ENCODE measurements around the gene PHETA1.
"Not testable (repeated sequence)": the region's sequence is repeated elsewhere in the genome, so short reads cannot be mapped to it uniquely, and the experiment has no call there.

The PHETA1 gene

DNA sequence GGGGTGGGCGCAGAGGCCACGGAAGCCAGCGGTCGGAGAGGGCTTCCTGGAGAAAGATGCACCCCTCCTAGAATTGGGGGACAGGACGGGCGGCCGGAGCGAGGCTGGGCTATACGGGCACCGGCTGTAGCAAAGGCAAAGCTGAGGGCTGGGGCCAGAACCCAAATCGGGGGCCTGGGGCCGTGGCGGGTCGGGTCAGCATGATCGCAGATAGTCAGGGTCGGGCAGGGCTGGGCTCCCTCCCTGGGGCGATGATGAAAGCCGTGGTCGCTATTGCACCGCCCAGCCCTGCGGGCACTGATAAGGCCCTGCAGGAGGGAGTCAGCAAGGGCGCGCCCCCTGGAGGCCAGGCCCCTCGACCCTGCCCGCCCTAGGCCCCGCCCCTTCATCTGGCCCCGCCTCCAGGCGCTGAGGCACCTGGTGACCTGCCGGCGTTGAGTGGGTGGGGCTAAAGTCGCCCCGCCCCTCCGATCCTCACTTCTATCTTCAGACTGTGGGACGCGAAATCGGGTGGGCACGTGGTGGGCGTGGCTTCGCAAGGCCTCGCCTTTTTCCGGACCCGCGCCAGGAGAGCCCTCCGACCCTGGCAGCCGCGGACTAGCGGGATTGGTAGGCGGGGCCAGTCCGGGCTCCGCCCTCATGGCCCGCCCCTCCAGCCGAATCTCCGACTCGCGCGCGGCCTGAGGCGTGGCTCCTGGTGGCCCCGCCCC is 36.4 kb upstream of the PHETA1 start:
- peak; percentile 94 for DNase-seq

DNA sequence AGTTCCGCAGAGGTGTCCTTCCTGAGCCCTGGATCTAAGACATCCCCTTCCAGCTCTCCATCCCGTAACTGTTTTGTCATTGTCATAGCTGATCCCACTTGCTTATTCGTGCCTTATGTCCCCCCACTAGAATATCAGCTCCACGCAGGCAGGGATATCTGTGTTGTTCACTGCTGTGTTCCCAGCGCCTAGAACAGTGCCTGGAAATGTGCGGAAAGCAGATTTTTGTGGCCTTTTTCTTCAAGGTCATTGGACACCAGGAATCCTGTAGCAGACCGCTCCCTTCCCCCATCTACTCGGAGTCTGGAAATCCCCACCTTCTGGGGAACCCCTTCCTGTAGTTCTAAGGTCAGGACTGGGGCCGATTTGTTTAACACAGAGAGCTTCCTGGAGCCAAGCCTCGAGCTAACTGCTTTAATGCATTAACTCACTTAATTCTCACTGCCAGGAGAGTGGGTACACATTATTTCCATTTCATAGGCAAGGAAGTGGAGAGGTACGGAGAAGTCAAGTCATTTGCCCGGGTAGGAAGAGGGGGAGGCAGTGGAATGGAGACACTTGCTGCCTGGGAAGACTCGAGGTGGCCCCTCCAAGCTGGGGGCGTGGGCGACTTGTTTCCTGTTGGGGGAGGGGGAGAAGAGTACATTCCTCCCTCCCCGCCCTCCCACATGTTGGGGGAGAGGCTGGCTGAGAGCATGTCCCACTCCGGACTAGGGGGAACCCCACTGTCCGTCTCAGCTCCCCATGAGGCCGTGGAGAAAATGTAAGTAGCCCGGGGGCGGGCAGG is 35.7 kb upstream of the PHETA1 start:
- DNase-seq = peak; percentile 33

DNA sequence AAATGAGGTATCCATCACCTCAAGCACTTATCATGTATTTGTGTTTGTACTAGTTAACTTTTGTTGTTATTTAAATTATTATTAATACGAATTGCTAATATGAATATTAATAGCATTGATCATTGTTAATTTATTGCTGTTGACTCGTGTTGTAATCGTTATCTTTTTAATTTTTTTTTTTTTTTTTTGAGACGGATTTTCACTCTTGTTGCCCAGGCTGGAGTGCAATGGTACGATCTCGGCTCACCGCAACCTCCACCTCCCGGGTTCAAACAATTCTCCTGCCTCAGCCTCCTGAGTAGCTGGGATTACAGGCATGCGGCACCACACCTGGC is 33.6 kb upstream of the PHETA1 start:
- DNase-seq = not testable (repeated sequence)

DNA sequence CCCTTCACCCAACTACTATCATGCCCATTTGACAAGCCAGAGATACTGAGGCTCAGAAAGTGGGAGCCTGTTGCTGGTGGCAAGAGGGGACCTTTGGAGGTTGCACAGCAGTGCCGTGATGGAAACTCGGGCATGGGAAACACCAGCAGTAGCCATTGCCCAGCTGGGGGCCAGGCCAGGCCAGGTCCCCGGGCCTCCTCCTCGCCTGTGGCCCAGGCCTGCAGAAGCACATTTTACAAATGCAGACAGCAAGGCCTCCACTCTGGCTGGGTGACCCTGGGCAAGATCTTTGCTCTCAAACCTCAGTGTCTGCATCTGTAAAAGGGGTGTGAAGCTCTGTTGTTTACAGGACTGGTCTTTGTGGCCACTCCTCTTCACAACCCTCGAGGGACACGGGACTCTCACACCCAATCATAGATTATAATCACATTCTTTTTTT is 32.3 kb upstream of the PHETA1 start:
- no peak for DNase-seq

DNA sequence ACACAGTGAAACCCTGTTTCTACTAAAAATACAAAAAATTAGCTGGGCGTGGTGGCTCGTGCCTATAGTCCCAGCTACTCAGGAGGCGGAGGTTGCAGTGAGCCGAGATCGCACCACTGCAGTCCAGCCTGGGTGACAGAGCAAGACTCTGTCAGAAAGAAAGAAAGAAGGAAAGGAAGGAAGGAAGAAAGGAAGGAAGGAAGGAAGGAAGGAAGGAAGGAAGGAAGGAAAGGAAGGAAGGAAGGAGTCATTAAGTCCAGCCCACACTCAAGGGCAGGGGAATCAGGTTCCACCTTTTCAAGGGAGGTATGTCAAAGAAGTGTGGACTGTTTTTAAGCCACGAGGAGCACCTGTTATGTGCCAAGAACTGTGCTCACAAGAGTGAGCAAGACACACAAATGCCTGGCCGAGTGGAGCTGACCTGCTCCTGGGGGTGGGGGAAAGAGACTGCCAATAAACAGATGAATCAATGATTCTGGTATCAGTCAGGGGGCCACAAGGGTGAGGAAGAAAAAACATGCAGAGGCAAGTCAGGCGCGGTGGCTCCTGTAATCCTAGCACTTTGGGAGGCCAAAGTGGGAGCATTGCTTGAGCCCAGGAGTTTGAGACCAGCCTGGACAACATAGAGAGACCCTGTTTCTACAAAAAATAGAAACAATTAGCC is 31.0 kb upstream of the PHETA1 start:
- not testable (repeated sequence) for DNase-seq

DNA sequence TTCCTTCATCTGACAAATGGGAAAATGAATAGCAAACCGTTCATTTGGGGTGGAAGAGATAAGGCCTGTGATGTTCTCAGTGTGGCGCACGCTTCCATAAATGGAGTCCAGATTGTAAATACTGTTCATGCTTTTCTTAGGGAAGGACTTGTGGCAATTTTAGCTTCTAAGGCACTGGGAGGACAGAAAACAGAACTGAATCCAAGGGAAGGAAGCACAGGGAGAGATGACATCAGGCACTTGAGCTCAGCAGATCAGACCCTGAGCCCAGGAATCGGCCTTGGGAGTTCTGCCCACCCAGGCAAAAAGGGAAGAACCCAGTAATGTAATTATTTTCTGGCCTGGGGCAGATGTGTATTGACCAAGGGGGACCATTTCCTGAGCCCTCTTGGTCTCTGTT is 29.6 kb upstream of the PHETA1 start:
- DNase-seq = no peak

DNA sequence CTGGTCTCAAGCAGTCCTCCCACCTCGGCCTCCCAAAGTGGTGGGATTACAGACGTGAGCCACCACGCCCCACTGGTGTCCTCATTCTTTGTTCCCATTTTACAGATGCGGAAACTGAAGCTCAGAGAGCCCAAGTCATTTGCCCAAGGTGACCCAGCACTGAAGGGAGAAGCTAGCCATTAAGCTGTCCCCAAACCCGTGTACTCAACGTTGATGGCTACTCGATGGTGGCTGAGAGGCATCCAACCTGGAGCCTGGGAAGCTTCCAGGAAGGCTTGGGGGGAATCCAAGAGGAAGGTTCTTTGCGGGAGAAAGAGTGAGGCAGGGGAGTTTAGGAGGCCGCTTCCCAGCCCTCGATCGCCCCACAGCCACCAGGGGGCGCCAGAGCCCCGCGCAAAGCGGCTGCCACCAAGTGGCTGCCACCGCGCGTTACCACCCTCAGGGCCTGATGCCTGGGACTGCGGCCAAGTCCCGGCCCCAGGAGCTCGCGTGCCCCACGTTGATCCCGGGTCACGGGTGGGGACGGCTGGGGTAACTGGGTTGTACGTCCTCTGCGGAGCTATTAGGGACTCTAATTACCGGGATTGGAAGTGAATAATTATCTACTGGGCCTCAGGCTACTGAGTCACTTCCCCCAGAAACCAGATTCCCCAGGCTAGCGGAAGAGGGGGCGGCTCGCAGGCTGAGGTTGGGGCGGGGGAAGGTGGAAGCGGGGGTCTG is 28.0 kb upstream of the PHETA1 start:
- DNase-seq = peak; percentile 91

DNA sequence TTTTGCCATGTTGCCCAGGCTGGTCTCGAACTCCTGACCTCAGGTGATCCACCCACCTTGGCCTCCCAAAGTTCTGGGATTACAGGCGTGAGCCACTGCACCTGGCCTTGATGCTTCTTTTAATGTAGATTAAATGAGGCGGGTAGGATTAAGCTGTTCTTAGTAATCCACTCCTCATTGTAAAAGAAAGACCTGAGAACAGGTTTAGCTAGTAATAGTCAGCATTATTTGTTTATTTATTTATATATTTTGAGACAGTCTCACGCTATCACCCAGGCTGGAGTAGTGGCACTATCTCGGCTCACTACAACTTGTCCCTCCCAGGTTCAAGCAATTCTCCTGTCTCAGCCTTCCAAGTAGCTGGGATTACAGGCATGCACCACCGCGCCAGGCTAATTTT is 27.4 kb upstream of the PHETA1 start:
- not testable (repeated sequence) for DNase-seq

DNA sequence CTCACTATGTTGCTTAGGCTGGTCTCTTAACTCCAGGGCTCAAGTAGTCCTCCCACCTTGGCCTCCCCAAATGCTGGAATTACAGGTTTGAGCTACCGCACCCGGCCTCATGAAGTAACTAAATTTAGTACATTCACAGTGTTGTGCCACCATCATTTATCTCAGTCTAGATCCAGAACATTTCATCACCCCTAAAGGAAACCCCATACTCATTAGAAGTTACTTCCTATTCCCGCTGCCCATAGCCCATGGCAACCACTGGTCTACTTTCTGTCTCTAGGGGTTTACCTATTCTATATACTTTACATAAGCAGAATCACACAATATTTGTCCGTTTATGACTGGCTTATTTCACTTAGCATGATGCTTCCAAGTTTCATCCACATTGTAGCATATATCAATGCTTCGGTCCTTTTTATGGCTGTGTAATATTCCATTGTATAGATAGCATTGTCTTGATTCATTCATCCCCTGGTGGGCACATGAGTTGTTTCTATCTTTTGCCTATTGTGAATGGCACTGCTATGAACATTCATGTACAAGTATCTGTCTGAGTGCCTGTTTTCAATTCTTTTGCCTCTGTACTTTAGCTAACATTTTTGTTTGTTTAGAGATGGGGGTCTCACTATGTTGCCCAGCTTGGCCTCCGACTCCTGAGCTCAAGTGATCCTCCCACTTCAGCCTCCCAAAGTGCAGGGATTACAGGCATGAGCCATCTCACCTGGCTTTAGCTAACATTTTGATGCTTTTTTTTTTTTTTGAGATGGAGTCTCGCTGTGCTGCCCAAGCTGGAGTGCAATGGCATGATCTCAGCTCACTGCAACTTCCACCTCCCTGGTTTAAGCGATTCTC is 26.7 kb upstream of the PHETA1 start:
- DNase-seq = no peak

DNA sequence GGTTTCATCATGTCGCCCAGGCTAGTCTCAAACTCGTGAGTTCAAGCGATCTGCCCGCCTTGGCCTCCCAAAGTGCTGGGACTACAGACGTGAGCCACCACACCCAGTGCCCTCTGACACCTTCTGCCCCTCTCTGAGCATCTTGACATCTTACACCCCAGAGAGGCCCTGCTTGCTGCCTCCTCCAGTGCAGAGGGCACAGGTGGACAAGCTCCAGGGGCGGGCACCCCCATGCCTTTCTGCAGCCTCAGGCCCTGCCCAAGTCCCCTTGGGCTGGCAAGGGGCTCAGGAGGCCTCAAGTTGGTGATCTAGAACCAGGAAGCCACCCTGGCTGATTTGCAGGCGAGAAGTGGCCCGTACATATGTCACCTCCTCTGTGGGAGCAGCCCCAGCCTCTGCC is 25.6 kb upstream of the PHETA1 start:
- no peak for DNase-seq

DNA sequence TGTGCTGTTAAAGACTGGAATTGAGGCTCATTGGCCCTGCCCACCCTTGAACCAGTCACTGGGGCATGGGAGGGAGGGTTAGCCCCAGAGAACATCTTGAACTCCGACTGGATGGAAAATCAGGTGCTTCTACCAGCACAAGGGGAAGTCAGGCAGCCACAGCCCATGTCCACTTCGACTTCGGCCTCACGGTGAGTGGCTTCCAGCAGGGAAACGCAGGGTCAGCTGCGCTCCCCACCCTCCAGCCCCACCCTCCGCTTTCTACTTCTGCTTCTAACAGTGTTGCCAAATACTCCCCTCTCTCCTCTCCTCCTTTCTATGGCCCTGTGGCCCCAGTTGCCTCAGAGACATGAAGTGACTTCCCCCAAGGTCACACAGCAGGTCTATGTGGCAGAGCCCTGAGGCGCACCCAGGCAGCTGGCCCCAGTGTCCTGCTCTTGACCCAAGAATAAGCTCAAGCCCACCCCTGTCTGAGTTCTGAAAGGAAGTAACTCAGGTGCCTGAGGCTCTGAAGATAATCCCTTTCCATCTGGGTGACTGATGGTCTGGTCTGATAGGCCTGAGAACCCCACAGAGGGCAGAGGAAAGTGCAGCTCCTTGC is 24.9 kb upstream of the PHETA1 start:
- no peak for DNase-seq

DNA sequence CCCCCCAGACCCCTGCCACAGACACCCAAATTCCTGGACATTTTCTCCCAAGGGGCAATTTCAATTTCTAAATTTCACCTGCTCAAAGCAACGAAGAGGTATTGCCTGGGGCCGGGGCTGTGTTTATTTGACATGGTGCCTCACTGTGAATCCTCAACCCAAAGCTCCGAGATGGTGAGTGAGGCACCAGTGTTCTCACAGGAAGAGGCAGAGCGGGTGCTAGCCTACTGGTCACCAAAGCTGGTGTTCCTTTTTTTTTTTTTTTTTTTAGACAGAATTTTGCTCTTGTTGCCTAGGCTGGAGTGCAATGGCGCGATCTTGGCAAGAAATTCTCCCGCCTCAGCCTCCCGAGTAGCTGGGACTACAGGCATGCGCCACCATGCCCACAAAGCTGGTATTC is 22.0 kb upstream of the PHETA1 start:
- no peak for DNase-seq

DNA sequence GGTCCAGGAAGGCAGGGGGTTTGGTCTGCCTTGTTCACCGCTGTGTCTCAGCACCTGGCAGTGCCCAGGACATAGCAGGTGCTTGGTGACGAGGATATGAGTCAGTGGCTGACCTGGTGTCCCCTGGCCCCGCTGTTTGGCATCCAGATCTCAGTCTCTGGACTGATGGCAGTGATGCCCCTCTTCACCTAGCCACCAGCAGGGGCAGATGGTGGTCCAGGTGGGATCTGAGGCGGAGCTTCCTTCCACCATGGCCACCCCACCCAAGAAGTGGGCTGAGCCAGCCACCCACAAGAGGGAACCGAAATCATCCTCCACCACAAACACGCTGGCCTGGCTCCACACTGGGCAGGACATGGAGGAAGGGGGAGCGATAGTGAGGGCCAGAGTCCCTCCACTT is 20.7 kb upstream of the PHETA1 start:
- no peak for DNase-seq

DNA sequence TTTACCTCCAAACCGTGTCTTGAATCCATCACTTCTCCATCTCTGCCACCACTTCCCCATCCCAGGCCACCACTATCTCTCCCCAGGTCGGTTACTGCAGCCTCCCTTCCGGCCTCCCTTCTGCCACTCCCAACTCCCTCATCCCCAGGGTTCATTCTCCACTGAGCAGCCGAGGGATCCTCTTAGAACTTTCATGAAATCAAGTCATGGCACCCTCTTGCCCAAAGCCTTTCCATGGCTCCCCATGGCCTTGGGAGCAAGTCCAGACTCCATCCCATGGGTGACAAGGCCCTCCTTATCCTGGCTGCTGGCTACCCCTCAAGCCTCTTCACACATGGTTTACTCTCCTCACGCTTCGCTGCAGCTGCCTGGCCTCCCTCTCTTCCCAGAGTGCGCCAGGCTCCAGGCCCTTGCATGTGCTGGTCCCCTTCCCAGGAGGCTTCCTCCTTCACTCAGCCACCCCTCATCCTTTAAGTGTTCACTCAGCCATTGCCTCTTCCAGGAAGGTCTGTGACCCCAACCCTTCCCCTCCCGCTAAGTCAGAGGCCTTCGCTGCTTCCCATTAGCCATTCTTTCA is 18.9 kb upstream of the PHETA1 start:
- DNase-seq = no peak

DNA sequence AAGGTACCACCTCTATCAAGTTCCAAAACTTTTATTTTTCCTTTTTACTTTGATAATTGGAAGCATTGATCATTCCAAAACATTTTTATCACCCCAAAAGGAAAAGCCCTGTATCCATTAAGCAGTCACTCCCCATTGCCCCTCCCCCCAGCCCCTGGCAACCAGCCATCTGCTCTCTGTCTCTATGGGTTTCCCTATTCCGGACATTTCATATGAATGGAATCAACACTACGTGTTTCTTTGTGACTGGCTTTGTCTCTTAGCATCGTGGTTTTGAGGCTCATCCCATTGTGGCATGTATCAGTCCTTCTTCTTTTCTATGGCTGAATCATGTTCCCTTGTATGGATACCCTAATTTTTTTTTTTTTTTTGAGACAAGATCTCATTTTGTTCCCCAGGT is 18.0 kb upstream of the PHETA1 start:
- DNase-seq = no peak

DNA sequence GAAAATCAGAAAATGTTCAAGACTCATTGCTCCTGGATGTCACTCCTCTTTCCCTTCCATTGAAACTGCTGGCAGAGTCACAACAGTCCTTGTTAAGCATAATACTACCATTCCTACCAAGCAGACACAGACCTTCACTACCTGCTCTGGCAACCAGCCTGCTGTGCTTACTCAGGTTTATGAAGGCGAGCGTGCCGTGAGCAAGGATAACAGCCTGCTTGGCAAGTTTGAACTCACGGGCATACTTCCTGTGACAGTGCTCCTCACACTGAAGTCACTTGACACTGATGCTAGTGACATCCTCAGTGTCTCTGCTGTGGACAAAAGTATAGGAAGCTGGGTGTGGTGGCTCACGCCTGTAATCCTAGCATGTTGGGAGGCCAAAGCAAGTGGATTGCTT is 15.7 kb upstream of the PHETA1 start:
- DNase-seq = no peak

DNA sequence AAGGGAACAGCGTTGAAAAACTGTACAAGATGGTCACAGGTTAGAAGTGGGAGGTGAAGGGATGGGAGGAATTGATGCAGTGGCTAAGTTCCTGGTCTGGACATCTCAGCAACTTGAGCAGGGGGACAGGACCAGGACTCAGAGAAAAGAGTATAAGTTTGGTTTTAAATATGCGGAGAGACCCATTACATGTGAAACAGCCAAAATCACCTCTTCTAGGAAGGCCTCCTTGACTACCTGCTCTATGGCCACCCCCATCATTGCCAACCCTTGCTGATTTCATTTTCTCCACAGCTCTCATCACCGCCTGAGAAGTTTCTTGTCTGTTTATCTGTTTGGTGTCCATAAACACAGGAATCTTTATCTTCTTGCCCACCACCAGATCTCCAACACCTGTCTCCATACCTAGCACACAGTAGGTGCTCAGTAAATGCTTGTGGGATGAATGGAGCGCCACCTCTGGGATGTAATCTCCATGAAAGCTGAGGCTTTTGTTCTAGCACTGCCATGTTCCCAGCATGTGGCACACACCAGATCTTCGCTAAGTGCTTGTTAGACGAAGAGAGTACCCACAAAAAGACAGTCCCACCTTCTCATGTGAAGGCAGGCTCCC is 11.2 kb upstream of the PHETA1 start:
- no peak for DNase-seq

DNA sequence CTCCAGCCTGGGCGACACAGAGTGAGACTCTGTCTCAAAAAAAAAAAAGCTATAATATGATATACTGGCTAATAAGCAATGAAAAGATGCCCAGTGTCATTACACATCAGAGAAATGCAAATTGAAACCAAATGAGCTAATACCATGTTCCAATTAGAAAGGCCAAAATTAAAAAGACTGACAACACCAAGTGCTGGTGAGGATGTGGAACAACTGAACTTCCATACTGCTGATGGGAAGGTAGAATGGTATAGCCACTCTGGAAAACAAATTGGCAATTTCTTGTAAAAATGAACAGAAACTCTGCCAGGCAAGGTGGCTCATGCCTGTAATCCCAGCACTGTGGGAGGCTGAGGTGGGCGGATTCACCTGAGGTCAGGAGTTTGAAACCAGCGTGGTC is 8.5 kb upstream of the PHETA1 start:
- no peak for DNase-seq

DNA sequence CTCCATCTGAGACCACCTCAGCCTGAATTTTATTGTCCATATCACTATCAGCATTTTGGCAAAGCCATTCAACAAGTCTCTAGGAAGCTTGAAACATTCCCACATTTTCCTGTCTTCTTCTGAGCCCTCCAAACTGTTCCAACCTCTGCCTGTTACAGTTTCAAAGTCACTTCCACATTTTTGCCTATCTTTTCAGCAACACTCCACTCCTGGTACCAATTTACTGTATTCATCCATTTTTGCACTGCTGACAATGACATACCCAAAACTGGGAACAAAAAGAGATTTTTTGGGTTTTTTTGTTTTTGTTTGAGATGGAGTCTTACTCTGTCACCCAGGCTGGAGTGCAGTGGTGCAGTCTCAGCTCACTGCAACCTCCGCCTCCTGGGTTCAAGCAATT is 4.3 kb upstream of the PHETA1 start:
- not testable (repeated sequence) for DNase-seq

DNA sequence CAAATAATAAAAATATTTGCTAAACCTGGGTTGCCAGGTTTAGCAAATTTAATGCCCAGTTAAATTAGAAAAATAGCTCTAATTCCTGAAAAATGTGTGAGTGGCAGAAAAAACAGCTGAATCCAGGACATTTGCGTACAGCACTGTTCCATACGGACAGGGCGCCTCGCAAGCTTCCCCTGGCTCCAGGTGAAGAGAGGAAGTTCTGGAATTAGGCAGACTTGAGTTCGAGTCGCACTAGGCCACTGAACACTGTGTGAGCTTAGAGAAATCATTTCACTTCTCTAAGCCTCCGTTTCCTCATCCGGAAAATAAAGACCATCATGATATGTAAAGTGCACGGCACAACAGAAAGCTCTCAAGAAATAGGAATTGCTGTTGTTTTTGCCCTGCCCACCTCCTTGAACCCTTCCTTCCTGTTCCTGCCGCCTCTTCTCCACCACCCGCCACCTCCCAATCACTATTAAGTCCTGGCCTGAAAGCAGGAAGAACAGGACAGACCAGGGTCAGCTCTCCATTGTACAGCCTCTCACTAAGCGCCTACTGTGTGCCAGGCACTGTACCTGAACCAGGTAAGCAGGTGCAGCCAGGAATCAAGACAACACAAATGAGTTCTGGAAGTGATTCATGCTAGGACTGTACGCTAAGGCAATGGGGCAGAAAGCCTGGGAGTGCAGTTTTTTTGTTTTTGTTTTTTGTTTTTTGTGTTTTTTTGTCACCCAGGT is 763 bp upstream of the PHETA1 start:
- no peak for DNase-seq

Measured in HCEC 1CT (cell line).